HG03354 (cell line): Measurements from ENCODE around the gene ZFPL1.

Experiments used
- ATAC-seq: cut with Tn5 transposase; IDR thresholded peaks from one replicate; pipeline ENCODE4 v1.9.1; 2021; ENCODE audit warnings: mild to moderate bottlenecking; ENCODE audit not compliant: unreplicated experiment, poor library complexity, severe bottlenecking

The ZFPL1 gene

GRCh38 chr11:65087827-65088226, 3.8 kb downstream of the ZFPL1 start:
- ATAC-seq = no peak

GRCh38 chr11:65089621-65090020, 5.6 kb downstream of the ZFPL1 start:
- ATAC-seq = no peak

- ATAC-seq = no peak
These were observed 6.6 kb downstream of the ZFPL1 start for GRCh38 chr11:65090628-65091027.

- no peak for ATAC-seq
These were observed 11.4 kb downstream of the ZFPL1 start for GRCh38 chr11:65095427-65095826.

GRCh38 chr11:65095974-65096806, 12.2 kb downstream of the ZFPL1 start, which contains the start of gene VPS51:
VPS51 (plus strand) TSS chr11:65096214; CDS start chr11:65096251, 37 bp downstream.
- ATAC-seq = peak; percentile 79

GRCh38 chr11:65096926-65097325, 12.9 kb downstream of the ZFPL1 start:
- no peak for ATAC-seq

- ATAC-seq = no peak
These were observed 16.8 kb downstream of the ZFPL1 start for GRCh38 chr11:65100674-65101350.

GRCh38 chr11:65102142-65103095, 18.4 kb downstream of the ZFPL1 start:
- ATAC-seq = no peak

- no peak for ATAC-seq
These were observed 19.5 kb downstream of the ZFPL1 start for GRCh38 chr11:65103476-65103875.

- no peak for ATAC-seq
These were observed 20.6 kb downstream of the ZFPL1 start for GRCh38 chr11:65104628-65105027.

GRCh38 chr11:65107078-65107477, 23.1 kb downstream of the ZFPL1 start:
- ATAC-seq = no peak

GRCh38 chr11:65107751-65108468, 23.9 kb downstream of the ZFPL1 start:
- ATAC-seq = no peak

- ATAC-seq = no peak
These were observed 24.6 kb downstream of the ZFPL1 start for GRCh38 chr11:65108469-65109123.

GRCh38 chr11:65109231-65110198, 25.5 kb downstream of the ZFPL1 start:
- no peak for ATAC-seq

- ATAC-seq = peak; percentile 33
These were observed 26.4 kb downstream of the ZFPL1 start for GRCh38 chr11:65110354-65110861.

- ATAC-seq = no peak
These were observed 27.2 kb downstream of the ZFPL1 start for GRCh38 chr11:65111159-65111743.
